Lung (tissue), 12 donors: Measurements from ENCODE around the gene LMTK3. TPM values are rescaled to one million over a fixed set of nuclear protein-coding genes. Genes with fewer than 3 reads are reported as not detected.
A peak's percentile ranks its signal among the peaks of the same experiment; 100 is the strongest.
"Not testable (repeated sequence)": the region's sequence is repeated elsewhere in the genome, so short reads cannot be mapped to it uniquely, and the experiment has no call there.

Source experiments
- ATAC-seq: fragments of 200-7000 bp; cut with Tn5 transposase; one replicate; pipeline ENCODE4 v1.9.1; 2020; ENCODE audit warnings: moderate number of reproducible peaks; ENCODE audit not compliant: insufficient read depth, low FRiP score
- DNase-seq, 3 donors: peaks; one replicate each; pipeline ENCODE4 v3.0.0-alpha.2; 2013 to 2017
- H3K27ac ChIP-seq, 2 donors: one replicate each; pipeline ENCODE4 v1.5.1; 2013; ENCODE audit warnings: mild to moderate bottlenecking in 2 of 2, moderate library complexity in 2 of 2, control low read depth in 1 of 2, inconsistent platforms in 1 of 2, low read depth in 1 of 2, low read length in 1 of 2
- H3K27me3 ChIP-seq, 3 donors: one replicate each; pipeline ENCODE4 v1.5.1; 2013; ENCODE audit warnings: low read length in 2 of 3; ENCODE audit not compliant: control insufficient read depth in 3 of 3, insufficient read depth in 3 of 3
- H3K36me3 ChIP-seq, 4 donors: one replicate each; pipeline ENCODE4 v1.5.1; 2013; ENCODE audit warnings: low read length in 4 of 4, mild to moderate bottlenecking in 1 of 4, moderate library complexity in 1 of 4; ENCODE audit not compliant: control insufficient read depth in 4 of 4, insufficient read depth in 4 of 4
- H3K4me1 ChIP-seq, 5 donors: one replicate each; pipeline ENCODE4 v1.5.1; 2013; ENCODE audit warnings: low read length in 5 of 5, mild to moderate bottlenecking in 2 of 5, moderate library complexity in 1 of 5; ENCODE audit not compliant: control insufficient read depth in 5 of 5, insufficient read depth in 5 of 5
- H3K4me3 ChIP-seq: one replicate; pipeline ENCODE4 v1.5.1; 2013; ENCODE audit warnings: mild to moderate bottlenecking, control low read depth, moderate library complexity
- H3K9ac ChIP-seq, 2 donors: one replicate each; pipeline ENCODE4 v1.5.1; 2013; ENCODE audit warnings: low read length in 2 of 2, control low read depth in 1 of 2; ENCODE audit not compliant: insufficient read depth in 1 of 2
- H3K9me3 ChIP-seq, 4 donors: one replicate each; pipeline ENCODE4 v1.5.1; 2013; ENCODE audit warnings: low read length in 3 of 4, mild to moderate bottlenecking in 1 of 4, moderate library complexity in 1 of 4; ENCODE audit not compliant: control insufficient read depth in 4 of 4, insufficient read depth in 3 of 4
- CTCF ChIP-seq: IDR thresholded peaks from 2 replicates; pipeline ENCODE4 v1.5.1; 2012; ENCODE audit warnings: mild to moderate bottlenecking; ENCODE audit errors: control extremely low read depth, extremely low read depth
- WGBS, 2 donors: extraction: QIAGEN DNeasy Blood & Tissue Kit; methylation state at CpG; one replicate each; pipeline ENCODE4 v1.1.7; 2013; 5-methylcytosine and 5-hydroxymethylcytosine counted together
- polyA plus RNA-seq, 2 donors: library from polyadenylated mRNA; stranded (reverse); fragments of 200-250 nt; gene quantifications; one replicate each; pipeline ENCODE4 v1.2.1, GENCODE V29; 2013
- total RNA-seq, 2 donors: library from RNA; depleted of rRNA in 1 of 2; stranded (reverse); fragments of >200 nt in 1 of 2; gene quantifications; one replicate each; pipeline ENCODE4 v1.2.1, GENCODE V29; 2014 to 2021
- donor health status: control.
- donor health status: control.
- donor health status: Bipolar disorder and iron deficiency.
- donor health status: healthy.
- donor health status: DM: yes; HTN: yes; CAD: no.

LMTK3 gene
- total and polyA plus RNA-seq, 4 donors = 1.9 to 10.7 (median 4.8) TPM

- Histone ChIP-seq H3K4me1 (peaks cover 0 to 4% (median 0%) of the 10 kb centered on the region in 5 donors), H3K27me3 (no peaks in the 10 kb centered on the region), H3K9ac (no peak overlapping the region), H3K27ac (no peak overlapping the region), H3K9me3 (no peaks in the 10 kb centered on the region), H3K4me3 (no peak overlapping the region), H3K36me3 (no peaks in the 10 kb centered on the region)
- ATAC-seq (no peak), DNase-seq (no peak)
- 87 to 95% methylated on average over 6 of the region's 6 CpGs for WGBS, 2 donors
- no peak for TF ChIP-seq CTCF
Observed at GRCh38 chr19:48541813-48542212, 30.2 kb upstream of the LMTK3 start.

- Histone ChIP-seq H3K27ac (no peak overlapping the region), H3K9me3 (no peaks in the 10 kb centered on the region), H3K9ac (no peak overlapping the region), H3K4me1 (peaks cover 0 to 4% (median 0%) of the 10 kb centered on the region in 5 donors), H3K4me3 (no peak overlapping the region), H3K27me3 (no peaks in the 10 kb centered on the region), H3K36me3 (no peaks in the 10 kb centered on the region)
- 53 to 83% methylated on average over 7 of the region's 7 CpGs for WGBS, 2 donors
- ATAC-seq (no peak), DNase-seq (peak in 1 of 3 donors; percentile 11)
- TF ChIP-seq CTCF = no peak
Observed at GRCh38 chr19:48540110-48540509, 28.5 kb upstream of the LMTK3 start.

- no peaks in the 10 kb centered on the region for H3K27me3 ChIP-seq
- no peak overlapping the region for H3K9ac ChIP-seq
- no peaks in the 10 kb centered on the region for H3K36me3 ChIP-seq
- no peak for TF ChIP-seq CTCF
- peaks cover 0 to 4% (median 0%) of the 10 kb centered on the region in 5 donors for H3K4me1 ChIP-seq
- 63 to 82% methylated on average over 17 of the region's 17 CpGs for WGBS, 2 donors
- H3K4me3 ChIP-seq = no peak overlapping the region
- no peak for ATAC-seq
- H3K9me3 ChIP-seq = no peaks in the 10 kb centered on the region
- no peak overlapping the region for H3K27ac ChIP-seq
- DNase-seq = peak; percentile 33 to 52 (median 46)
Observed at GRCh38 chr19:48539503-48540096, 28.0 kb upstream of the LMTK3 start.

GRCh38 chr19:48538057-48538456 lies 26.4 kb upstream of the LMTK3 start:
- not testable (repeated sequence) for H3K9me3 ChIP-seq, ATAC-seq, H3K36me3 ChIP-seq, DNase-seq, H3K9ac ChIP-seq, H3K4me1 ChIP-seq, H3K4me3 ChIP-seq, H3K27ac ChIP-seq, H3K27me3 ChIP-seq
- WGBS, 2 donors = 89 to 97% methylated on average over 8 of the region's 8 CpGs
